Measurements from ENCODE around the gene MYCL. TPM values are rescaled to one million over a fixed set of nuclear protein-coding genes. Genes with fewer than 3 reads are reported as not detected.

The MYCL gene
- total RNA-seq, 1 experiment from 2014 or later: 18.4 TPM

DNA sequence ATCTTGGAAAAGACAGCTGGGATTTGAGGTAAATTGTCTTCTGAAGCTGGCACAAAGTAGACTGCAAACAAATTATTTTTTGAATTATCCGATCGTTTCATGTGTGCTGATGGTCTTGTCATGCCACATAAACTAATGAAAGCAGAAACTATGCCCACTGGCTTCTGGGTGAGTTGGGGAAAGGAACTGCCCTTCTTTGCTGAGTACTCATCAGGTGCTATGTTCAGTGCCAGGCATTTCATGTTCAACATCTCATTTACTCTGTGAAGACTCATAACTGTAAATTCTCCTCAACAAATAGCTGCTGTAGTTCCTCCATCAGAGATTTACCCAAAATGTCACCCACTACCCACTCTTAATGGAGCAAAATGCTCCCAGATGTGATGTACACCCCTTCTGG, 19.6 kb downstream of the MYCL start:
- no CpG with 5 or more reads among the region's 2 CpGs for WGBS (ENCODE audit: extremely low coverage, insufficient read length, low lambda C conversion rate)
- Histone ChIP-seq H3K27me3 (ENCODE audit: insufficient read depth, low read length) (no peaks in the 10 kb centered on the region), H4K20me1 (ENCODE audit: control insufficient read depth, insufficient read depth, insufficient read length) (no peaks in the 10 kb centered on the region), H3K4ac (ENCODE audit: low read depth, low read length) (no peak overlapping the region), H2BK5ac (ENCODE audit: insufficient read length, low read length) (no peak overlapping the region), H3T11ph (ENCODE audit: low read length) (no peak overlapping the region), H3K18ac (ENCODE audit: insufficient read length, low read depth, low read length) (no peak overlapping the region), H2BK20ac (ENCODE audit: low read depth, low read length, poor library complexity, severe bottlenecking) (no peak overlapping the region), H3K27ac (ENCODE audit: insufficient read length, low read depth, low read length) (no peak overlapping the region), H3K23me2 (ENCODE audit: insufficient read length, low read depth, low read length, poor library complexity, severe bottlenecking) (peaks cover 9% of the 10 kb centered on the region), H3K14ac (ENCODE audit: insufficient read depth, low read length) (no peak overlapping the region), H4K5ac (ENCODE audit: insufficient read length, low read depth, low read length) (no peak overlapping the region), H2BK120ac (ENCODE audit: low read depth, low read length, poor library complexity, severe bottlenecking) (no peak overlapping the region), H3K9ac (ENCODE audit: extremely low read depth, insufficient read length, low read length) (peak overlapping the region; percentile 75), H2BK15ac (ENCODE audit: low read depth, low read length) (no peak overlapping the region), H4K91ac (ENCODE audit: insufficient read length, low read depth, low read length) (no peak overlapping the region), H3K4me1 (ENCODE audit: insufficient read depth, low read length) (peaks cover 4% of the 10 kb centered on the region; the same call in 1 of the 2 replicates), H3K9me3 (ENCODE audit: control insufficient read depth, low read depth, low read length) (no peaks in the 10 kb centered on the region), H2AK5ac (ENCODE audit: insufficient read length, low read length) (no peak overlapping the region), H3K56ac (ENCODE audit: insufficient read length, low read depth, low read length) (no peak overlapping the region), H3K4me2 (ENCODE audit: insufficient read depth, insufficient read length, low read length) (peak overlapping the region; percentile 94), H3K79me2 (ENCODE audit: insufficient read depth, low read length) (peaks cover 17% of the 10 kb centered on the region), H2AFZ (ENCODE audit: low read length) (no peak overlapping the region), H3K23ac (ENCODE audit: insufficient read length, low read depth, low read length) (no peak overlapping the region), H3K79me1 (ENCODE audit: insufficient read depth, low read depth, low read length, poor library complexity, severe bottlenecking) (peaks cover 10% of the 10 kb centered on the region), H4K8ac (replicated peaks; ENCODE audit: insufficient read length, low read depth, low read length) (no peak overlapping the region), H2BK12ac (ENCODE audit: insufficient read length, low read depth, low read length) (no peak overlapping the region)
- peaks cover 38 to 40% of the 10 kb centered on the region in 2 experiments for H3K4me1 Mint-ChIP-seq
- H3K36me3 Mint-ChIP-seq (ENCODE audit: insufficient read depth in 1 of 3, low read depth in 3 of 3): peaks cover 2 to 13% (median 9%) of the 10 kb centered on the region in 3 experiments; a peak in 5 of 7 replicates
- TF ChIP-seq, protein P1, sequence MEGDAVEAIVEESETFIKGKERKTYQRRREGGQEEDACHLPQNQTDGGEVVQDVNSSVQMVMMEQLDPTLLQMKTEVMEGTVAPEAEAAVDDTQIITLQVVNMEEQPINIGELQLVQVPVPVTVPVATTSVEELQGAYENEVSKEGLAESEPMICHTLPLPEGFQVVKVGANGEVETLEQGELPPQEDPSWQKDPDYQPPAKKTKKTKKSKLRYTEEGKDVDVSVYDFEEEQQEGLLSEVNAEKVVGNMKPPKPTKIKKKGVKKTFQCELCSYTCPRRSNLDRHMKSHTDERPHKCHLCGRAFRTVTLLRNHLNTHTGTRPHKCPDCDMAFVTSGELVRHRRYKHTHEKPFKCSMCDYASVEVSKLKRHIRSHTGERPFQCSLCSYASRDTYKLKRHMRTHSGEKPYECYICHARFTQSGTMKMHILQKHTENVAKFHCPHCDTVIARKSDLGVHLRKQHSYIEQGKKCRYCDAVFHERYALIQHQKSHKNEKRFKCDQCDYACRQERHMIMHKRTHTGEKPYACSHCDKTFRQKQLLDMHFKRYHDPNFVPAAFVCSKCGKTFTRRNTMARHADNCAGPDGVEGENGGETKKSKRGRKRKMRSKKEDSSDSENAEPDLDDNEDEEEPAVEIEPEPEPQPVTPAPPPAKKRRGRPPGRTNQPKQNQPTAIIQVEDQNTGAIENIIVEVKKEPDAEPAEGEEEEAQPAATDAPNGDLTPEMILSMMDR (conservative IDR thresholded peaks at IDR 0.05): no peak
- no peak for DNase-seq
- H3K27me3 Mint-ChIP-seq (ENCODE audit: low read depth): no peaks in the 10 kb centered on the region; the same call in 1 of the 2 replicates
- no peaks in the 10 kb centered on the region for H3K9me3 Mint-ChIP-seq
- H3K27ac Mint-ChIP-seq: no peak overlapping the region
- peak overlapping the region; percentile 88 to 92 for H3K4me3 Mint-ChIP-seq
